Endothelial cell of umbilical vein (primary cell): ENCODE results near the gene FCRL3. TPM values are rescaled to one million over a fixed set of nuclear protein-coding genes. Genes with fewer than 3 reads are reported as not detected.

Experiments used
- BruUV-seq: library from RNA; stranded (reverse); fragments of 400-500 nt; replicated peaks from 2 replicates; lab custom pipeline; 2021; lab: Mats Ljungman, UMichigan
- CTCF ChIA-PET: fragments of 300-600, 350-600 bp; sonication (Branson Sonifier 250); formaldehyde crosslinking; loops from one replicate; lab custom pipeline; 2021; ENCODE audit warnings: antibody characterized with exemption, inconsistent platforms; lab: Charles Lee
- POLR2A ChIA-PET: fragments of 300-600, 350-600 bp; sonication (Branson Sonifier 250); formaldehyde crosslinking; loops from one replicate; lab custom pipeline; 2021; ENCODE audit warnings: antibody characterized with exemption, inconsistent platforms; lab: Charles Lee
- DNase-seq: peaks from one replicate; pipeline ENCODE4 v3.0.0-alpha.2; 2011; ENCODE audit warnings: low read depth, low spot score
- FAIRE-seq: peaks from 2 replicates; lab custom pipeline; 2011; peaks lifted over from hg19 to GRCh38; lab: Jason Lieb, UNC
- H2AFZ ChIP-seq: 2 replicates; pipeline ENCODE4 v1.6.0; 2012; ENCODE audit warnings: low read depth, low read length, control low read depth, inconsistent platforms
- H3K27ac ChIP-seq: 2 replicates; pipeline ENCODE4 v1.5.1; 2011; ENCODE audit warnings: low read depth, mild to moderate bottlenecking, control low read depth, low read length, moderate library complexity; ENCODE audit not compliant: insufficient read depth
- H3K27me3 ChIP-seq, 2 experiments: 2 replicates each; pipeline versions ENCODE4 v1.6.0 to v1.6.1; 2011; ENCODE audit warnings: low read length in 2 of 2, mixed read lengths in 1 of 2; ENCODE audit not compliant: control insufficient read depth in 2 of 2, insufficient read depth in 2 of 2
- H3K36me3 ChIP-seq, 2 experiments: 2 replicates in 1 of 2; 3 replicates in 1 of 2; pipeline ENCODE4 v1.5.1; 2011; ENCODE audit warnings: low read length in 2 of 2, mild to moderate bottlenecking in 1 of 2, moderate library complexity in 1 of 2; ENCODE audit not compliant: control insufficient read depth in 2 of 2, insufficient read depth in 2 of 2; ENCODE audit errors: extremely low read depth in 1 of 2
- H3K4me1 ChIP-seq: 3 replicates; pipeline ENCODE4 v1.5.1; 2011; ENCODE audit warnings: mild to moderate bottlenecking, low read length; ENCODE audit not compliant: control insufficient read depth, insufficient read depth; ENCODE audit errors: extremely low read depth
- H3K4me2 ChIP-seq: 2 replicates; pipeline ENCODE4 v1.6.1; 2011; ENCODE audit warnings: low read length, control low read depth, mixed read lengths; ENCODE audit not compliant: insufficient read depth
- H3K4me3 ChIP-seq, 3 experiments: fragments of 200-600 bp in 1 of 3; sonication (generic), shearing (Covaris generic) in 1 of 3; replicated peaks in 1 of 3; 2 replicates each; pipeline ENCODE4 v1.5.1; 2011 to 2016; ENCODE audit warnings: control low read depth in 3 of 3, low read length in 3 of 3, mild to moderate bottlenecking in 2 of 3, inconsistent platforms in 1 of 3, low read depth in 1 of 3, moderate library complexity in 1 of 3; ENCODE audit not compliant: insufficient read depth in 1 of 3
- H3K79me2 ChIP-seq: 2 replicates; pipeline ENCODE4 v1.6.0; 2012; ENCODE audit warnings: low read length, inconsistent platforms; ENCODE audit not compliant: control insufficient read depth, insufficient read depth
- H3K9ac ChIP-seq: replicated peaks from 2 replicates; pipeline ENCODE3; 2011; ENCODE audit warnings: low read length, control low read depth; ENCODE audit not compliant: insufficient read depth; ENCODE audit errors: extremely low read depth
- H3K9me1 ChIP-seq: replicated peaks from 3 replicates; pipeline ENCODE4 v1.6.0; 2011; ENCODE audit warnings: mild to moderate bottlenecking, low read length; ENCODE audit not compliant: control insufficient read depth, insufficient read depth; ENCODE audit errors: extremely low read depth
- H3K9me3 ChIP-seq: replicated peaks from 2 replicates; pipeline ENCODE4 v1.5.1; 2012; ENCODE audit warnings: low read length, inconsistent platforms; ENCODE audit not compliant: control insufficient read depth, insufficient read depth
- H4K20me1 ChIP-seq: replicated peaks from 2 replicates; pipeline ENCODE3; 2011; ENCODE audit warnings: mild to moderate bottlenecking, low read length; ENCODE audit not compliant: control insufficient read depth, insufficient read depth; ENCODE audit errors: extremely low read depth
- CTCF ChIP-seq, 2 donors: IDR thresholded peaks; 1 replicate in 1 of 2; 2 replicates in 1 of 2; pipeline ENCODE4 v1.5.1; 2011; ENCODE audit warnings: low read length in 2 of 2, mild to moderate bottlenecking in 2 of 2, moderate library complexity in 2 of 2, control low read depth in 1 of 2, inconsistent platforms in 1 of 2, low read depth in 1 of 2; ENCODE audit not compliant: insufficient read depth in 1 of 2; ENCODE audit errors: extremely low read depth in 1 of 2
- EZH2 ChIP-seq: IDR thresholded peaks from 2 replicates; pipeline ENCODE4 v1.6.1; 2012; ENCODE audit warnings: borderline replicate concordance, low read depth, mild to moderate bottlenecking, moderate library complexity, low read length, inconsistent platforms; ENCODE audit not compliant: severe bottlenecking
- FOS ChIP-seq: IDR thresholded peaks from 2 replicates; pipeline ENCODE4 v1.6.1; 2011; ENCODE audit warnings: mild to moderate bottlenecking, low read length, moderate library complexity, borderline replicate concordance; ENCODE audit not compliant: insufficient read depth
- GATA2 ChIP-seq: IDR thresholded peaks from 2 replicates; pipeline ENCODE4 v1.7.0; 2011; ENCODE audit warnings: low read depth, mild to moderate bottlenecking, moderate library complexity, mixed read lengths, low read length; ENCODE audit not compliant: insufficient read length, insufficient read depth
- JUN ChIP-seq: IDR thresholded peaks from 2 replicates; pipeline ENCODE4 v1.6.1; 2011; ENCODE audit warnings: borderline replicate concordance, low read depth; ENCODE audit not compliant: insufficient read length, insufficient read depth
- MAX ChIP-seq: IDR thresholded peaks from 2 replicates; pipeline ENCODE4 v1.6.1; 2011; ENCODE audit not compliant: insufficient read depth, insufficient read length
- MYC ChIP-seq: IDR thresholded peaks from one replicate; pipeline ENCODE4 v1.6.1; 2011; ENCODE audit warnings: mild to moderate bottlenecking, low read depth, low read length
- POLR2A ChIP-seq: IDR thresholded peaks from 2 replicates; pipeline ENCODE4 v1.6.1; 2012; ENCODE audit warnings: low read depth, mild to moderate bottlenecking, control low read depth, low read length
- POLR2AphosphoS5 ChIP-seq: IDR thresholded peaks from 2 replicates; pipeline ENCODE4 v1.6.1; 2012; ENCODE audit warnings: low read depth, mild to moderate bottlenecking, control low read depth, low read length, moderate library complexity; ENCODE audit not compliant: insufficient read depth
- dilution Hi-C: fragments of 300-500 bp; cut with MboI; formaldehyde crosslinking; loops from one replicate; pipeline ENCODE4 v1.15.0; 2019; ENCODE audit warnings: low sequenced_read_pairs; ENCODE audit not compliant: extremely low pct_ligation_motif_present
- intact Hi-C: fragments of 100-400 bp; cut with micrococcal nuclease; formaldehyde crosslinking; loops from one replicate; pipeline ENCODE4 v1.10.0; 2022
- polyA plus RNA-seq, 4 experiments: library from polyadenylated mRNA; depleted of rRNA in 3 of 4; stranded (reverse) in 3 of 4; unstranded in 1 of 4; fragments of >200 nt; gene quantifications; 2 replicates each; pipeline versions ENCODE4 v1.2.1 to v1.2.3, GENCODE V29; 2011 to 2012; ENCODE audit warnings: missing spikeins in 1 of 4
- total RNA-seq: library from RNA; stranded (reverse); gene quantifications from 2 replicates; pipeline ENCODE4 v1.2.3, GENCODE V29; 2021

Gene FCRL3
- total and polyA plus RNA-seq, 2 donors (not counting 3 experiments of a cell fraction or from before 2014, with no cell fraction given) = not detected

DNA sequence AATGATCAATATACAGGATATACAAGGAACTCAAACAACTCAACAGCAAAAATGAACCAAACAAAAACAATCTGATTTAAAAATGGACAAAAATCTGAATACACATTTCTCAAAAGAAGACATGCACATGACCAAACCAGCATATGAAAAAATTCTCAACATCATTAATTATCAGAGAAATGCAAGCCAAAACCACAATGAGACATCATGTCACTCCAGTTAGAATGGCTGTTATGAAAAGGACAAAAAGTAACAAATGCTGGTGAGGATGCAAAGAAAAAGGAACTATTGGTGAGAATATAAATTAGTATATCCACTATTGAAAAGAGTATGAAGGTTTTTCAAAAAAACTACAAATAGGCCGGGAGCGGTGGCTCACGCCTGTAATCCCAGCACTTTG lies 42.0 kb downstream of the FCRL3 start:
- Histone ChIP-seq H4K20me1 (no peaks in the 10 kb centered on the region), H3K79me2 (no peaks in the 10 kb centered on the region), H2AFZ (no peak overlapping the region), H3K27ac (no peak overlapping the region), H3K4me1 (no peaks in the 10 kb centered on the region), H3K27me3 (no peaks in the 10 kb centered on the region), H3K4me2 (no peak overlapping the region), H3K9me3 (no peaks in the 10 kb centered on the region), H3K9me1 (no peaks in the 10 kb centered on the region), H3K36me3 (no peaks in the 10 kb centered on the region), H3K4me3 (no peak overlapping the region), H3K9ac (no peak overlapping the region)
- intact Hi-C loops (no loop called here), dilution Hi-C loops (no loop called here)
- BruUV-seq = no TSS peak
- TF ChIP-seq MAX (no peak), POLR2A (no peak), CTCF (IDR thresholded peaks at IDR 0.05; ENCODE audit: extremely low read depth in 1 of 2, insufficient read depth in 1 of 2, low read depth in 1 of 2, low read length in 2 of 2) (no peak), GATA2 (no peak), FOS (no peak), JUN (no peak), POLR2AphosphoS5 (no peak), MYC (no peak), EZH2 (no peak)
- CTCF ChIA-PET = no interaction called here
- FAIRE-seq (no peak), DNase-seq (no peak)
- POLR2A ChIA-PET = no interaction called here
